ENCODE measurements around the gene CST3. TPM values are rescaled to one million over a fixed set of nuclear protein-coding genes. Genes with fewer than 3 reads are reported as not detected.

The CST3 gene
- total RNA-seq, 1 experiment from 2014 or later: 181 TPM

- Histone ChIP-seq H3K36me3 (ENCODE audit: control insufficient read depth in 1 of 2, insufficient read depth in 2 of 2, low read length in 2 of 2) (no peaks in the 10 kb centered on the region), H3K27me3 (ENCODE audit: insufficient read depth, low read length) (peaks cover 6% of the 10 kb centered on the region; the same call in 1 of the 2 replicates), H2AFZ (ENCODE audit: low read depth, low read length, poor library complexity, severe bottlenecking) (no peak overlapping the region), H4K20me1 (ENCODE audit: insufficient read depth) (no peaks in the 10 kb centered on the region), H3K79me2 (ENCODE audit: insufficient read depth, low read length) (no peaks in the 10 kb centered on the region), H3K4me3 (replicated peaks in 1 of 2; ENCODE audit: low read depth in 1 of 2, low read length in 2 of 2) (no peak overlapping the region), H3K9me2 (ENCODE audit: insufficient read depth) (no peaks in the 10 kb centered on the region), H3K27ac (ENCODE audit: low read depth, low read length) (no peak overlapping the region), H3K9me3 (ENCODE audit: control insufficient read depth in 1 of 2, insufficient read depth in 1 of 2, low read depth in 1 of 2, low read length in 2 of 2) (no peaks in the 10 kb centered on the region), H3K9ac (ENCODE audit: low read length) (no peak overlapping the region), H3K4me2 (ENCODE audit: low read length) (no peak overlapping the region), H3K4me1 (ENCODE audit: control insufficient read depth in 1 of 2, insufficient read depth in 2 of 2, low read length in 2 of 2) (no peaks in the 10 kb centered on the region)
- ChIA-PET POLR2A (no interaction called here), RAD21 (ENCODE audit: low non-redundant PET in 1 of 2, low total read pairs in 2 of 2, uncharacterized antibody in 2 of 2, unreplicated experiment in 2 of 2) (no interaction called here), CTCF (no interaction called here)
- intact Hi-C loops (cut with micrococcal nuclease): no loop called here
- ATAC-seq: no peak
- no TSS peak for BruUV-seq (replicated peaks)
- DNase-seq (ENCODE audit: low read depth, low spot score): no peak
- TF ChIP-seq TCF7L2 (IDR thresholded peaks at IDR 0.05; ENCODE audit: borderline replicate concordance, extremely low read depth, insufficient read depth, insufficient read length) (no peak), RAD21 (IDR thresholded peaks at IDR 0.05; ENCODE audit: low read depth) (no peak), POLR2AphosphoS5 (IDR thresholded peaks at IDR 0.05; ENCODE audit: low read depth, low read length) (no peak), YY1 (IDR thresholded peaks at IDR 0.05; ENCODE audit: extremely low read depth, insufficient replicate concordance, low read depth, low read length) (no peak), ATF3 (IDR thresholded peaks at IDR 0.05) (no peak), ZBTB33 (IDR thresholded peaks at IDR 0.05; ENCODE audit: extremely low read depth, insufficient replicate concordance, low read length) (no peak), CEBPB (IDR thresholded peaks at IDR 0.05; ENCODE audit: low read depth) (no peak), SRF (IDR thresholded peaks at IDR 0.05; ENCODE audit: low read depth) (no peak), SP1 (IDR thresholded peaks at IDR 0.05; ENCODE audit: low read depth) (no peak), MAX (IDR thresholded peaks at IDR 0.05) (no peak), ZFX (IDR thresholded peaks at IDR 0.05) (no peak), EZH2 (IDR thresholded peaks at IDR 0.05) (no peak), ELF1 (IDR thresholded peaks at IDR 0.05; ENCODE audit: borderline replicate concordance, low read depth) (no peak), ZNF274 (IDR thresholded peaks at IDR 0.05; ENCODE audit: low read depth, low read length) (no peak), EZH2phosphoT487 (IDR thresholded peaks at IDR 0.05; ENCODE audit: borderline replicate concordance) (no peak), CBX3 (IDR thresholded peaks at IDR 0.05; ENCODE audit: low read depth) (no peak), EGR1 (IDR thresholded peaks at IDR 0.05; ENCODE audit: low read depth) (no peak)
Measured at GRCh38 chr20:23586735-23587525, 50.8 kb downstream of the CST3 start.

Data from HCT116 (cell line).